ENCODE data around the gene HTR3C. TPM values are rescaled to one million over a fixed set of nuclear protein-coding genes. Genes with fewer than 3 reads are reported as not detected.
A peak's percentile ranks its signal among the peaks of the same experiment; 100 is the strongest.

Gene HTR3C
- total RNA-seq, 1 experiment from 2014 or later, result not detected

GRCh38 chr3:184016169-184016570 lies 36.7 kb upstream of the HTR3C start:
- Histone ChIP-seq H4K20me1 (ENCODE audit: low read length) (no peaks in the 10 kb centered on the region), H3F3A (ENCODE audit: low read length, unreplicated experiment) (no peaks in the 10 kb centered on the region), H3K36me3 (ENCODE audit: low read depth, low read length) (peaks cover 18% of the 10 kb centered on the region), H3K4me3 (ENCODE audit: low read length) (peak overlapping the region; percentile 98), H3K27me3 (ENCODE audit: low read length) (no peaks in the 10 kb centered on the region), H3K9me3 (ENCODE audit: low read length) (no peaks in the 10 kb centered on the region), H3K9me2 (replicated peaks; ENCODE audit: low read length) (no peaks in the 10 kb centered on the region), H3K79me2 (ENCODE audit: low read length) (peaks cover 32% of the 10 kb centered on the region), H3K4me1 (ENCODE audit: insufficient read depth, low read length) (peaks cover 38% of the 10 kb centered on the region), H2AFZ (ENCODE audit: low read length) (peak overlapping the region; percentile 100; the same call in 1 of the 2 replicates), H3K4me2 (ENCODE audit: low read length) (peak overlapping the region; percentile 95), H3K9ac (ENCODE audit: low read length) (0 out of 2 replicates have a peak overlapping the region, but pooled peaks have one; percentile 85), H3K27ac (ENCODE audit: low read length) (no peak overlapping the region)
- ATAC-seq (no peak), DNase-seq (no peak)
- intact Hi-C loops (cut with micrococcal nuclease), result loop anchor here (2.0 kb wide), 1 partner anchor 119 kb away; the partner anchor contains the start of gene EIF2B5
- CTCF ChIA-PET, result interaction anchor here (0.5 to 0.8 kb wide), 3 partner anchors 10 to 192 kb away, joined by 3 to 4 read pairs (median 4); no protein-coding TSS in a partner anchor
- no TSS peak for BruUV-seq (replicated peaks)
- TF ChIP-seq EZH2 (IDR thresholded peaks at IDR 0.05; ENCODE audit: low read length, unreplicated experiment) (no peak), CTCF (conservative IDR thresholded peaks at IDR 0.05; ENCODE audit: low read depth, low read length) (no peak), EZH2phosphoT487 (IDR thresholded peaks at IDR 0.05; ENCODE audit: borderline replicate concordance, low read length) (no peak)
- POLR2A ChIA-PET (ENCODE audit: unreplicated experiment), result no interaction called here

GRCh38 chr3:184016811-184017671 lies 35.8 kb upstream of the HTR3C start:
- H3K36me3 ChIP-seq (ENCODE audit: low read depth, low read length), result peaks cover 13% of the 10 kb centered on the region; the same call in 1 of the 2 replicates
- H3K4me2 ChIP-seq (ENCODE audit: low read length), result peak overlapping the region; percentile 95
- peak overlapping the region; percentile 26; the same call in 1 of the 2 replicates for H3K27ac ChIP-seq (ENCODE audit: low read length)
- peak overlapping the region; percentile 100 for H2AFZ ChIP-seq (ENCODE audit: low read length)
- H3K4me1 ChIP-seq (ENCODE audit: insufficient read depth, low read length), result peaks cover 35% of the 10 kb centered on the region
- DNase-seq (peak; percentile 71), ATAC-seq (peak; percentile 83)
- peak overlapping the region; percentile 98 for H3K4me3 ChIP-seq (ENCODE audit: low read length)
- ChIA-PET POLR2A (ENCODE audit: unreplicated experiment) (no interaction called here), CTCF (interaction anchor here (0.5 to 1.0 kb wide), 5 partner anchors 10 to 155 kb away, joined by 4 to 10 read pairs (median 4); no protein-coding TSS in a partner anchor)
- H4K20me1 ChIP-seq (ENCODE audit: low read length), result no peaks in the 10 kb centered on the region
- H3K9me2 ChIP-seq (replicated peaks; ENCODE audit: low read length), result no peaks in the 10 kb centered on the region
- H3F3A ChIP-seq (ENCODE audit: low read length, unreplicated experiment), result no peaks in the 10 kb centered on the region
- no peaks in the 10 kb centered on the region for H3K9me3 ChIP-seq (ENCODE audit: low read length)
- TSS peak; percentile 41 for BruUV-seq (replicated peaks)
- H3K9ac ChIP-seq (ENCODE audit: low read length), result peak overlapping the region; percentile 85
- intact Hi-C loops (cut with micrococcal nuclease), result loop anchor here (1.0 to 2.0 kb wide), 4 partner anchors 9 to 122 kb away; partner anchors contain the start of gene EIF2B5
- peaks cover 32% of the 10 kb centered on the region for H3K79me2 ChIP-seq (ENCODE audit: low read length)
- no peaks in the 10 kb centered on the region for H3K27me3 ChIP-seq (ENCODE audit: low read length)
- TF ChIP-seq EZH2 (IDR thresholded peaks at IDR 0.05; ENCODE audit: low read length, unreplicated experiment) (no peak), EZH2phosphoT487 (IDR thresholded peaks at IDR 0.05; ENCODE audit: borderline replicate concordance, low read length) (no peak), CTCF (conservative IDR thresholded peaks at IDR 0.05; ENCODE audit: low read depth, low read length) (peak; percentile 96)

Data from PC-3 (cell line).